NCI-H2081 treated with DMSO at 0.1 percent for 48 hours (cell line): Measurements from ENCODE around the gene NSMCE1.

Experiments used
- DNase-seq: peaks from one replicate; lab custom pipeline; 2025; lab: John Stamatoyannopoulos, UW

NSMCE1 gene

DNA sequence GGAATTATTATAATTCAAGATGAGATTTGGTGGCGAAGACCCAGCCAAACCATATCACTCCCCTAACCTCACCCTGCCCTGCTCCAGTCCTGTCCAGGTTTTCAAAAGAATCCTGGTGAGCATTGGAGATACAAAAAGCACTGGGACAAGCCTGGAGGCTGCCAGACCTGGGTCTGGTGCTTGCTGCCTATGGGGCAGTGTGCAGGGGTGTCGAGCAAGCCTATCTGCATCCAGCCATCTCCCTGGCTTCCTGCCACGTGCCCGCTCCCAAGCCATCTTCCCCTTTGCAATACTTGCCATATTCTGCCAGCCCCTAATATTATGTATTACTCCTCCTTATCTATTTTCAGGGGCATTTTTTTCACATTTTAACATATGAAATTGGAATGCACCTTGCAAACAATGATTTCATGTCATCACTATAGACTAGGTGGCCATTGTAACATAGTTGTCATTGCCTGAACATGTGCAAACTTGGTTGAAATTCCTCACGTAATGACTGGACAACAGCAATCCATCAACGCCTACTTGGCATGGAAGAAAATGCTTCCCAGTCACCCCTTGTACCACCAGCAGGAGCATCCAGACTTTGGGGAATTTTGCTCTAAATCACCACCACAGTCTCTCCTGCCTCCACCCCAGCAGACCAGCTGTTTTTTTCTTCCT, 73.4 kb downstream of the NSMCE1 start:
- no peak for DNase-seq

DNA sequence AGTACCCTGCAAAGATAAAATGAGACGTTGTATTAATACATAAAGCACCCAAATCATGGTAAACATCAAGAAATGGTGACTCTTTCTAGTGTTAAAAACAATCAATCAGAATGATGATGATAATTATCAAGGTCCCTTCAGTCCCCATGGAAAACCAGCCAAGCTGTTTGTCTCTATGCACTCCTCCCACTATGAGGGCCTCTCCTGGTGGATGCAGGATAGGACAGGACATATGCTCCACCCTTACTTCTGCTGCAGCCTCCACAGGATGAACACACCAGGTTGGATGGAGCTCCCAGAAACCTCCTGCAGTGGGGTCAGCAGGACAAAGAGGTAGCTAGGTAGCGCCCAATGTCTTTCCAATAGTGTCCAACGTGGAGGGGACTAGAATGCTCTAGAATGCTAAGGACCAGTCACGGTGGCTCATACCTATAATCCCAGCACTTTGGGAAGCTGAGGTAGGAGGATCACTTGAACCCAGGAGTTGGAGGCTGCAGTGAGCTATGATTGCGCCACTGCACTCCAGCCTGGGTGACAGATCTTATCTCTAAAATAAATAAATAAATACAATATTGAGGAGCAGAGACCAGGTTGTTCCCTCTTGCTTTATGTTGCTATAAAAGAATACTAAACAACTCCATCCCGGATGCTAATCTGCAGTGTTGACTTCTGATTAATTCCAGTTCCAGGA, 75.1 kb downstream of the NSMCE1 start:
- DNase-seq, result no peak

DNA sequence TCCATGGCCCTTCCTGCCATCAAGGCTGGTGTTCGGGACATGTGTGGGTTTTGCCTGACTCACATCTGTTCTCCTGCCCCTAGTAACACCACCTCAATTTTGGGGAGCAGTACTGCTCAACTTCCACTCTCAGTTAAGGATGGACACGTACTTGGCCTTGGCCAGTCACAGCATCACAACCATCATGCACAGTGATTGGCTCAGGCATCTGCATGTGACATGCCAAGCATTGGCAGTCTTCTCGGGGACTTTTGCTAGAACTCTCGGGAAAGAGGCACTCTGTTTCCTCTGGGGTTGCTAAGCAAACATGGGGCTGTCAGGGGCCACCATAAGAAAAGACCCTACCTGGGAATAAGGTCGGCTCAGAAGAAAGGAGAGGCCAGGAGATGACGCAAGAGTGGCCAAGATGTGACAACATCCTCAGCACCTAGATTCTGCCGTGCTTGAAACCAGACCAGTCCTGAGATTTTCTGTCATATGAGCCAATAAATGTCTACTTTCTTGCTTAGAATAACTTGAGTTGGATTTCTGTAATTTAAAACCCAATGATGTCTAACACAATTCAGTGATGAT, 77.1 kb downstream of the NSMCE1 start:
- no peak for DNase-seq

DNA sequence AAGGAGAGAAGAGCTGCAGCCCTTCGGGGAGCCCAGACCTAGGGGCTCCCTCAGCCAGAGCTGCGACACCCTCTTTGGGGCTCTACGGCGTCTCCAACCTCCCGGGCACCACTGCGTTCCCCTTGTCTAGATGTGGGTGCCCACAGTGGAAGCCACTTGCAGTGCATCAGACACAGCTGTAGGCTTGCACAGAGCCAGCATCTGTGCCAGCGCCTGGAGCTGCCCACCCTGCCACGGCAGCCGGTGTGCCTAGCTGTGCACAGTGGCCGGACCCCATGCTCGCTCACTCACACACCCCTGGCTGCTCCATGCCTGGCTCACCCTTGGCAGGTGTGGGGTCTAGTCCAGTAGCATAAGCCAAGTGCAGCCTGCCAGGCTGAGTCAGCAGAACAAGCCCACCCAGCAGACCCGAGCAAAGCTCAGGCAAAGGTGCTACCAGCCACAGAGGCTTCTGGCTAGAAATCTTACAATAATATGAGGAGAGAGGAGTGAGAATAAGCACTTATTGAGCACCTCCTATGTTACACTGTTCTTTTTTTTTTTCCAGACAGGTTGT, 78.2 kb downstream of the NSMCE1 start:
- DNase-seq, result no peak

DNA sequence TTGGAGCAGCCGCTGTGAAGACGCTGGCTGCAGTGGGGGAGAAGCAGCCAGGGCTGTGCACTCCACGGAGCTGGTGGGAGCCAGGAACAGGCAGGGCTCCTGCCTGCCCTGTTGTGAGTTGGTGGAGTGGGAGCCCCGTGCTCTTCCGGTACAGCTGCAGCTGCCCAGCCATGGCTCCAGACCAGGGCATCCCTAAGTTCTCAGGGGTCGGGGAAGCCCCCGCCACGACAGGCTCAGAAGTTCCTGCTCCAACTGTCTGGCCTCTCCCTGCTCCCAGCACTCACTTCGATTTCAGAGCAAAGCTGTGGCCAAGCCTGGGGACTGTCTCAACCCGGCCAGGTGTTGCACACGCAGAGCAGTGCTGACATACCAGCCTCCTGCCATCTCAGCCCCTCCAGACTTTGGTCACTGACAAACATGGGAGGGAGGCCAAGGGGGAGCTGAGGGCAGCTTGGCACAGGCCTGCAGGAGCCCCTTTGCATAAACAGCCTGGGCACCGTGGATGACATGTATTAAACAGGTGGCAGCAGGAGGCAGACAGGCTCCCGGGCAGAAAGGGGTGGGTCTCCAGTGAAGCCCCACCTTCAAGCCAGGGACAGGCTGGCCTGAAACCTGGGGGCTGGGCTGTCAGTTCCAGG, 79.1 kb downstream of the NSMCE1 start:
- no peak for DNase-seq

DNA sequence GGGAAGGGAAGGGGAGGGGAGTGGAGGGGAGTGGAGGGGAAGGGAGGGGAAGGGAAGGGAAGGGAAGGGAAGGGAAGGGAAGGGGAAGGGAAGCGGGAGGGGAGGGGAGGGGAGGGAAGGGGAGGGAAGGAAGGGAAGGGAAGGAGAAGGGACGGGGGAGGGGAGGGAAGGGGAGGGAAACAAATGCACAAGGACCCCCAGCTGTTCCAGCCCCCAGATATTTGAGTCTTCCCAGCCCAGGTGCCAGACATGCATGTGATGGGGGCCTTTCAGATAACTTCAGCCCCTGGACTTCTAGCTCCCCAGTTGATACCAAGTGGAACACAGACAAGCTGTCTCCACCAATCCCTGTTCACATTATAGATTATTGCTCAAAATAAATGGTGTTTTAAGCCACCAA, 79.9 kb downstream of the NSMCE1 start:
- no peak for DNase-seq

DNA sequence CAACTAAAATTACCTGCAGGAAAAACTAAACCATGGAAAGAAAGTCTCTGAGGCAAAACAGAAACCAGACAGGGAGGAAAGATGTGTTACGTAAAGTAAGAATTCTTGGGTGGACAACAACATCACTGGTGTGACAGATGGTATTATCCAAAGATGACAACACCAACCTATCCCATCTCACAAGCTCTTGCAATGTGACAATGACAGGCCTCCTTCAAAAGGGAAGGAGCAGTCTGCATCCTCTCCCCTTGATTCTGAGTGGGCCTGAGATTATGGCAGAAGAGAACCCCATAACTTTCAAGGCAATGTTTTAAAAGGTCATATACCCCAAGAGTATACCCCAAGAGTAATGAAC, 82.8 kb downstream of the NSMCE1 start:
- DNase-seq, result no peak

DNA sequence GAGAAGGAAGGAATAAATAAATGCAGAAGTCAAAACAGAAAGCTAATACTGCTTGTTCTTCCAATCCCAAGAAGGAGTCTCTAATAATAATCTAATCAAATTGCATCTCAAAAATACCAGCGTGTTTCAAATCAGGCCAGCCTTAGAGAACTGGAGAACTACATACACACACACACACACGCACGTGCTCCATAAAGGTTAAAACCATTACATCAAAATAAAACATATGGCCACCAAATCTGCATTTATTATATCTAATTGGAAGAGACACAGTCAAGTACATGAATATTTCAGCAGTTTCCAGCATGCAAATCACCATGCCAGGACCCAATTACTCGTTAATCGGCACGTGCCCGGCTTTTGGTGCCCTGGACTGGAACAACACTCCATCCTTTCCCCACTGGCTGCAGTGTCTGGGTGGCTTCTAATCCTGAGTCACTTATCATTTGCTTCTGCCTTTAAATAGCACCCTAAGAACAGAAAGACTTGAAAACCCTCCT, 85.6 kb downstream of the NSMCE1 start:
- no peak for DNase-seq

DNA sequence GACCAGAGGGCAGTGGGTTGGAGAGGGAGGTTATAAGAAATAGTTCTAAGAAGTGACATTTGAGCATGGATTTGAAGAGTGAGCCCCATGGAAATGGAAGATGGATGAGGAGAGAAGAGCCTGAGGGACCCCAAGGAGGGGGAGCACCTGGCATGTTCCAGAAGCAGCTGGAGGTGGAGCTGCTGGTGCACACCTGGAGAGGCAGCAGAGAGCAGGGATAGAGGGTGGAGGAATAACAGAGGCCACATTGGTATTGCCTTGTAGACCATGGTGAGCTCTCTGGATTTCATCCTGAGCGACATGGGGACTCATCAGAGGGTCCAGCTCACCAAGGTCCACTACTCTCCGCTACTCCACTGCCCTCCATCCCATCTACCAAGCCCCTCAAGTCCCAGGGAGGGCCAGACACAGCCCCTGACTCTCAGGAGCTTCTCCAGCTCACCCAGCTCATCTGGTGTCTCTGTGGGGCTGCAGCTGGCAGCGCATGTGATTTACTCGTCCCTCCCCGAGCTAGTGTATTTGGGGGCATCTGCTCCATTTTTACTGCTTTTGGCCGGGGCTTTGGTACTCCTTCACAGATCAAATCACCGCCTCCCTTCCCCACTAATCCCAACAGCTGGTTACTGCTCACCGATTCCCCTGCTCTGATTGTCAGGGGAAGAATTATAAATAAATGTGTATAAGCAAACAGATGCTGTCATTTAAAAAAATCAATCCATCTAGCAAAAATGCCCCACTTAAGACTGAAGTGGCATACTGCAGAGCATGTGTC, 87.4 kb downstream of the NSMCE1 start:
- no peak for DNase-seq

DNA sequence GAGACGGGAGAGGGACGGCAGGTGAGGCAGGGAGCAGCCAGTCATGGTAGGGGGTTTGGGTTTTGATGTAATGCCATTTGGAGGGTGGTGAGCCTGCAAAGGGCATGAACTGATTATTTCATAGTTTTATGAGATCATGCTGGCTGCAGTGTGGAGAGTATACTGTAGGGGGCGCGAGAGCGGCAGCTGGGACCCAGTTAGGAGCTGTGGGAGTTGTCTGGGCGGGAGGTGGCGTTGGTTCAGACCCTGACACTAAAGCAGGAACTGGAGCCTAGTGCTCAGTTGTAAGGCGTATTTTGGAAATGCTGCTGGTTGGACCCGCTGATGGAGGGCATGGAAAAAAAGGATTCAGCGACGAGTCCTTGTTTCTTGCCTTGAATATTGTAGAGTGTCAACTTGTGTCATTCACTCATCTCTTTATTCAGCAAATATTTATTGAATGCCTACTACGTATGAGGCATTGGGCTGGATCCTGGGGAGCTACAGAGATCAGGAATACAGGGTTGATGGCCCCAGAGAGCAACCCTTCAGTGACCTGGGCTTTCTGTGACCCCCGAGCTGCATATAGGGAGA, 89.0 kb downstream of the NSMCE1 start:
- no peak for DNase-seq

DNA sequence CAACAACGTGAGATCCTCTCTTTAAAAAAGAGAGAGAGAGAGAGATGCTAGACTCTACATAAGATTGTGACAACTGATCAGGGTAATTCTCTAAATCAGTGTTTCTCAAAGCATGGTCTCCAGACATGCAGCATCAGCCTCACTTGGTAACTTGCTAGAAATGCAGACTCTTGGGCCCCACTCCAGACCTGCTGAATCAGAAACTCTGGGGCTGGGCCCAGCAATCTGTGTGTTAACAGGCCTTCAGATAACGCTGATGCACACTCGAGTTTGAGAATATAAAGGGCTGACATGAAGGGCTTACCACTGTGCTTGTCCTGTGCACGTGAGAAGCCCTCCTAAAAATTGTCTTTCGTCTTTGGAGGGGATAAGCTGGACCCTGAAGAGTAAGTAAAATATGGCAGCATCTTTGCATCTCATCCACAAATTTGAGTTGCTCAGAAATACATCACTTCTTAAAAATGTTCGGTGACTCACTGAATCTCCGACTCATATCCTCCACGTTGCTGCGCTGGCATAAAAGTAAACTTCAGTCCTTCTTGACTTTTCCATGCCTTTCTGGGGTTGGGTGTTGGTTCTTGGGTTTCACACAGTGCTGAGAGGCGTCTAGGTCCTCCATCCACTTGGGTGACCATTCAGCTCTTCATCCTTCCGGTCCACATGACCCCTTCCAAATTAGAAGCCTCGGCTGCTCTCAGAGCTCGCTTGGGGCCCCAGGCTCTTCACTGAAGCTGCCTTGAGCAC, 91.4 kb downstream of the NSMCE1 start:
- DNase-seq, result no peak

DNA sequence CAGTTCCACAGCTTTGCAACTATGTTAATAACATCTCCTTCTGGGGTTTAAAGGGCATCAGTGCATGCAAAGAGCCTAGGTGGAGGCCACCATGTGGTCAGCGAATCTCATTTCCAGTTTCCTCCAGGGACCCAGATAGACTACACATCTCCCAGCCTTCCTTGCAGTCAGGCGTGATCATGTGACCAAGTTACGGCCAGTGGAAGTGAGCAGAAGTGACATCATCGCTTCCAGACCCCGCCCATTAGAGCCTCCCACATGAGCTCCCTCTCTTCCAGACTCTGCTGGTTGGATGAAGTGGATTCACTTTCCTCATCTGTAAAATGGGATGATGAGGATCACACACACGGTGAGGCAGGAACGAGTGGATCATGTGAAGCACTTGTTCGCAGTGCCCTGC, 92.7 kb downstream of the NSMCE1 start:
- no peak for DNase-seq
